ENCODE data around the gene PROCA1.

Gene PROCA1

GRCh38 chr17:28710861-28711722, 596 bp downstream of the PROCA1 start:
- Mint-ChIP-seq H3K4me3 (peak overlapping the region; percentile 87), H3K4me1 (peaks cover 37% of the 10 kb centered on the region)
- ATAC-seq: peak; percentile 93

DNA sequence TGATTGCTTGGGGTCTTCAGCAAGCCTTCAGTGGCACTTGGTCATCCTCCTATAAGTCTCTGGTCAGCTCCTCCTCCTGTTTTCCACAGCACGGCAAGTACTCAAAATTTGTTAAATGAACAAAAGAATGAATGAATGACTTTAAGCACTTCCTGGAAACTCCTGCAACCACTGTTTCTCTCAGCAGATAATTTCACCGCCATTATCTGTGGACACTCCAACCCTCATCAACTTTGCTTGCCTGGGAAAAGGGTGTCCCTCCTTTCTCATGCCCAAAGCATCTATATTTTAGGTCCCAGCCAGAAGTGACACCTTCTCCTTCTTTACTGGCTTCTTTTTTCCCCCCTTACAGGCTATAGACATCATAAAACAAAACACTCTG, 4.4 kb downstream of the PROCA1 start:
- peaks cover 27% of the 10 kb centered on the region for H3K4me1 Mint-ChIP-seq
- no peak for ATAC-seq
- H3K36me3 Mint-ChIP-seq: peaks cover 25% of the 10 kb centered on the region
- H3K27me3 Mint-ChIP-seq: no peaks in the 10 kb centered on the region
- H3K9me3 Mint-ChIP-seq: no peaks in the 10 kb centered on the region
- peak overlapping the region; percentile 1 for H3K27ac Mint-ChIP-seq
- H3K4me3 Mint-ChIP-seq: no peak overlapping the region

More at GRCh38 chr17:28710861-28711722, 596 bp downstream of the PROCA1 start:
- H3K36me3 Mint-ChIP-seq: no peaks in the 10 kb centered on the region
- H3K9me3 Mint-ChIP-seq: no peaks in the 10 kb centered on the region
- H3K27ac Mint-ChIP-seq: peak overlapping the region; percentile 93
- H3K27me3 Mint-ChIP-seq: peaks cover 17% of the 10 kb centered on the region

DNA sequence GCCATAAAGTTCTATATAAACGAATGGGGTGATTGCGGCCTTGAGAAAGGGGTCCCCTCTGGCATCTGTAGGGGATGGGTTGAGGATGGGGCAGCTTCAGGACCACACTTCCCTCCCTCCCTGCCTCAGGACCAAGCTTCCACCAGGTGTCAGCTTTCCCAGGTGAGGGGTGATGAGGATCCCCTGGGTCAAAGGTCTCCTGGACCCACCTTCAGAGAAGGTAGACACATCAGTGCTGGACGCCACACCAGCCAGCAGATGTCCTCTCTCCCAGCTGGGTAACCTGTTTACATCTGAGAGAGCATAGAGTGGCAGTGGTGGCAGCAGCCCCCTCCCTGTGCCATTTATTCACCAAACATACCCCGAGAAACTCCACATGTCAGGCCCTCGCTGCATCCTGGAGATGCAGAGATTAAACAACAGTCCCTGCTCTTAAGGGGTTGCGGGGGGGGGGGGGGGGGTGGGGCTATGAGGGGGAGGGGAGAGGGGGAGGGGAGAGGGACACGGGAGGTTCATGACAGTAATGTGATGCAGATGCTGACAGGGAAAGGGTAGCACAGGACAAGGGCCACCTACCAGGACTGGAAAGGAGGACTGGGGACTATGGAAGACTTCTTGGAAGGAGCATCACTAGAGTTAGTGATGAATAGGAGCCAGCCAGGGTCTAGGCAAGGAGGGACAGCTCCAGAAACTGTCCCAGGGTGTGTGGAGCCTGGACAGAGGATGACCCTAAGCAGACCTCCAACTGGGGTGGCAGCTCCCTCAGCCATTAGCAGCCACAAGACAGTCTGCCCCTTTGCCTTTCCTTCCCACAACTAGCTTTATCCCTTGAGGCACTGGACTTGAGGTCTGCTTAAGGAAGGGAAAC, 5.0 kb downstream of the PROCA1 start:
- Mint-ChIP-seq H3K4me3 (no peak overlapping the region), H3K36me3 (peaks cover 30% of the 10 kb centered on the region), H3K27me3 (no peaks in the 10 kb centered on the region)

GRCh38 chr17:28705728-28706334, 5.9 kb downstream of the PROCA1 start:
- Mint-ChIP-seq H3K36me3 (peaks cover 37% of the 10 kb centered on the region), H3K27ac (peak overlapping the region; percentile 25), H3K27me3 (no peaks in the 10 kb centered on the region), H3K4me1 (peaks cover 18% of the 10 kb centered on the region), H3K4me3 (no peak overlapping the region), H3K9me3 (no peaks in the 10 kb centered on the region)
- no peak for ATAC-seq

More for the DNA sequence above, 5.0 kb downstream of the PROCA1 start:
- Mint-ChIP-seq H3K4me1 (peaks cover 21% of the 10 kb centered on the region), H3K9me3 (no peaks in the 10 kb centered on the region), H3K27ac (peak overlapping the region; percentile 1)
- no peak for ATAC-seq

DNA sequence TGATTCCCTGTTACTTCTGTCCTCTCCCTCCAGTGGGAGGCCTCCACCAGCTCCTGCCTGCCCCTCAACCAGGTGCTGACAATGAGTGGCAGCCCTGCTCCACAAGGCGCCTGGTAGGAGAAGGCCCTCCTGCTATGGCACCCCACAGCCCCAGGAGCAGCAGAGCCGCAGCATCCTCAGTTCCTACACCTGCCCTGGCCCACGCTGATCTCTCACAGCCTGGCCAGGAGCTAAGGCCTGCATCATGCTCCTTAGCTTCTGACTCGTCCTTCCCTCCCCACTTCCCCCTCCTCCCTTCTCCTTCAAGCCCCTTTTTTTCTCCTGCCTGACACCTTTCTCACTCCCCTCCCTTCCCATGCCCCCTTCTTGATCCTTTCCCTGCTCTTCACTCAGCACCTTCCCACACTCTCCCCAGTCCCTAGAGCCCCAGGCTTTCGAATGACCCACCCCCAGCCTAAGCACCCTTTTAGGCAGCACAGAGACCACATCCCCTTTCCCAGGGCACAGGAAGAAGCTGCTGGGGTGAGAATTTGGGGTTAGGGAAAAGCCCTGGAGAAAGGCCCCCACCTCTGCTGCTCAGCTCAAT, 6.5 kb downstream of the PROCA1 start:
- Mint-ChIP-seq H3K36me3 (peaks cover 42% of the 10 kb centered on the region), H3K27me3 (no peaks in the 10 kb centered on the region), H3K4me3 (no peak overlapping the region), H3K4me1 (peaks cover 11% of the 10 kb centered on the region), H3K9me3 (no peaks in the 10 kb centered on the region), H3K27ac (peak overlapping the region; percentile 25)
- no peak for ATAC-seq

- Mint-ChIP-seq H3K4me1 (peaks cover 8% of the 10 kb centered on the region), H3K9me3 (no peaks in the 10 kb centered on the region), H3K27ac (peak overlapping the region; percentile 12), H3K27me3 (no peaks in the 10 kb centered on the region), H3K4me3 (no peak overlapping the region), H3K36me3 (peaks cover 51% of the 10 kb centered on the region)
- ATAC-seq: no peak
Observed at GRCh38 chr17:28704219-28704858, 7.3 kb downstream of the PROCA1 start.

GRCh38 chr17:28703552-28704218, 8.0 kb downstream of the PROCA1 start:
- Mint-ChIP-seq H3K9me3 (no peaks in the 10 kb centered on the region), H3K27ac (peak overlapping the region; percentile 12), H3K4me3 (no peak overlapping the region), H3K27me3 (no peaks in the 10 kb centered on the region), H3K36me3 (peaks cover 54% of the 10 kb centered on the region), H3K4me1 (peaks cover 8% of the 10 kb centered on the region)
- ATAC-seq: no peak

- Mint-ChIP-seq H3K27ac (no peak overlapping the region), H3K9me3 (no peaks in the 10 kb centered on the region)
Observed at GRCh38 chr17:28702752-28703150, 8.9 kb downstream of the PROCA1 start.

GRCh38 chr17:28702026-28702751, 9.5 kb downstream of the PROCA1 start:
- H3K9me3 Mint-ChIP-seq: no peaks in the 10 kb centered on the region
- no peak overlapping the region for H3K4me3 Mint-ChIP-seq
- H3K36me3 Mint-ChIP-seq: peaks cover 66% of the 10 kb centered on the region

More at GRCh38 chr17:28702752-28703150, 8.9 kb downstream of the PROCA1 start:
- no peak for ATAC-seq
- Mint-ChIP-seq H3K4me1 (peaks cover 8% of the 10 kb centered on the region), H3K36me3 (peaks cover 61% of the 10 kb centered on the region), H3K4me3 (no peak overlapping the region), H3K27me3 (no peaks in the 10 kb centered on the region)

DNA sequence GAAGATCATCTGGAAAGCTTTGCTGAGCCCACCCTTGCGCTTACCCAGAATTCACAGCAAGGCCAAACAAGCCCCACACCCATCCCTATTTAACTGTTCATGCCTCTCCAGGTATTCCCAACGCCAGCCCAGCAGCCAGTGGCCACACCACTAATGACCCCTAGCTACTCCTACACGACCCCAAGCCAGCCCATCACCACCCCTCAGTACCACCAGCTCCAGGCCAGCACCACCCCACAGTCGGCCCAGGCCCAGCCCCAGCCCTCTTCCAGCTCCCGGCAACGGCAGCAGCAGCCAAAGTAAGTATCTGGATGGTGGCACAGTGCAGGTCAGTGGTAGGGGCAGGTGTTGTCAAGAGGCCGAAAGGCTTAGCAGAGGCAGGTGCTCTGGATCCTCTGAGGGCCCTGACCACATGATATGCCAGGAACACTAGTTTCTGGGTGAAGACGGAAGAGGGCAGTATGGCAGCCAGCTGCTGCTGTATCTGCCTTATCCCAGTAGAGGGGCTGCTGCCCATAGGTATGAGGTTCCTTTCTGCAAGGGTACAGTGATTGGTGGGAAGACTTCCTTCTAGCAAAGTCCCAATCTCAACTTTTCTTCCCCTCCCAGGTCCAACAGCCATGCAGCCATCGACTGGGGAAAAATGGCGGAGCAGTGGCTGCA, 10.7 kb downstream of the PROCA1 start:
- Mint-ChIP-seq H3K27ac (no peak overlapping the region), H3K4me1 (peaks cover 8% of the 10 kb centered on the region), H3K27me3 (no peaks in the 10 kb centered on the region), H3K9me3 (no peaks in the 10 kb centered on the region), H3K4me3 (no peak overlapping the region), H3K36me3 (peaks cover 76% of the 10 kb centered on the region)
- no peak for ATAC-seq

More at GRCh38 chr17:28702026-28702751, 9.5 kb downstream of the PROCA1 start:
- Mint-ChIP-seq H3K27me3 (no peaks in the 10 kb centered on the region), H3K27ac (no peak overlapping the region), H3K4me1 (peaks cover 8% of the 10 kb centered on the region)
- ATAC-seq: no peak

GRCh38 chr17:28700278-28700677, 11.4 kb downstream of the PROCA1 start:
- H3K27me3 Mint-ChIP-seq: no peaks in the 10 kb centered on the region
- H3K9me3 Mint-ChIP-seq: no peaks in the 10 kb centered on the region
- no peak for ATAC-seq
- no peak overlapping the region for H3K27ac Mint-ChIP-seq
- H3K36me3 Mint-ChIP-seq: peaks cover 73% of the 10 kb centered on the region
- H3K4me3 Mint-ChIP-seq: no peak overlapping the region
- H3K4me1 Mint-ChIP-seq: peaks cover 4% of the 10 kb centered on the region

DNA sequence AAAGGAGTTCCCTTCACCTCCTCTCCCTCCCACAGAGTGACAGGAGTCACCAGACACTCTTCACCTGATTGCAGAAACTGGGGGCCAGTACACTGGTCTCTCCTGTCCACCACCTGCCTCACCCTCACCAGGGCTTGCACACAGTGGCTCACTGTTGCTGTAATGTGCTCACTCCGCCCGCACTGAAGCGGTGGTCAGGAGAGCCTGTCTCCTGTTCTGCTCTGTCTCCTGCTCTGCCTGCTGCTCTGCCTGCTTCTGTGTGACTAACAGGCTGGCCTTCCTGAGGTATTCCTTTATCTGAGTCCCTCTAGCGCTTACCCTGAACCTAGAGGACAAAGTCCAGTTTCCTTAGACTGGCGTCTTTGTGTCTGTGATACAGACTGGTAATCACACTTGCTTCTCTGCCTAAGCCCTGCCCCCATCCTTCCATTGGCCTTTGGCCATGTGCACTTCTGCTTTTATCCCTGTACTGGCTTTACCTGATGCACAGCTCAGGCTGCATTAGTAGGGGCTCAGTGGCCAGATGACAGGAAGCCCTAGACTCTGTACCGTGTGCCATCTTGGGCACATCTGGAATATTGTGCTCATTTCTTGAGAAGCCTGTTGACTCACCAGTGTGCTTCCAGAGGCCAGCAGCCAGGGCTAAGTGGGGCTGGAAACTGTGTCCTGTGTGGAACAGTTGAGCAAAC, 13.3 kb downstream of the PROCA1 start:
- no peak for ATAC-seq
- Mint-ChIP-seq H3K9me3 (no peaks in the 10 kb centered on the region), H3K27me3 (no peaks in the 10 kb centered on the region), H3K4me1 (no peaks in the 10 kb centered on the region), H3K27ac (no peak overlapping the region), H3K4me3 (no peak overlapping the region), H3K36me3 (peaks cover 79% of the 10 kb centered on the region)

DNA sequence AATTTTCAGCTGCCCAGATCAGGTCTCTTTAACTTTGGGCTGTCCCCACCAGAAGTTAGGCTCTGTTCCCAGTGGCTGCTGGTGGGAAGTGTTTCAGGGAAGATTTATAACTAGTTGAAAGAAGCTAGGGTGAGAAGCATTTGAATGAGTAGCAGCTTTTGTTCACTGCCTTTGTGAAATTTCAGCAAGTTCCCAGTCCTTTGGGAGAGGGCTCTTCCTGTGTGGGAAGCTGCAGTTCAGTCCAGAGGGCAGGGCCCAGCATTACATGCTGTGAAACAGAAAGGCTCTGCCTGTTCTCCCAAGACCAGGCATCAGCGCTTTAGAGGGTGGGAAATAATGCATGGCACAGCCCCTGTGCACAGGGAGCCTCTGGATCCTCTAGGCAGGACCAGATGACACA, 17.8 kb downstream of the PROCA1 start:
- Mint-ChIP-seq H3K36me3 (peaks cover 72% of the 10 kb centered on the region), H3K4me3 (no peak overlapping the region)

More for the DNA sequence above, 17.8 kb downstream of the PROCA1 start:
- H3K27ac Mint-ChIP-seq: no peak overlapping the region
- H3K9me3 Mint-ChIP-seq: no peaks in the 10 kb centered on the region
- no peaks in the 10 kb centered on the region for H3K27me3 Mint-ChIP-seq
- ATAC-seq: no peak
- H3K4me1 Mint-ChIP-seq: no peaks in the 10 kb centered on the region

Data from stimulated activated memory B cell treated with anti-CD40 and anti-IgM and Interleukin-4, amounts not matched to agents 10 μg/mL and 1 μg/mL and 100 μg/mL, for 72 hours (primary cell).